ENCODE results near the gene TMC8. TPM values are rescaled to one million over a fixed set of nuclear protein-coding genes. Genes with fewer than 3 reads are reported as not detected.

Gene TMC8
- total and polyA plus RNA-seq, 8 donors, result 1.6 to 19.8 (median 4.3) TPM

DNA sequence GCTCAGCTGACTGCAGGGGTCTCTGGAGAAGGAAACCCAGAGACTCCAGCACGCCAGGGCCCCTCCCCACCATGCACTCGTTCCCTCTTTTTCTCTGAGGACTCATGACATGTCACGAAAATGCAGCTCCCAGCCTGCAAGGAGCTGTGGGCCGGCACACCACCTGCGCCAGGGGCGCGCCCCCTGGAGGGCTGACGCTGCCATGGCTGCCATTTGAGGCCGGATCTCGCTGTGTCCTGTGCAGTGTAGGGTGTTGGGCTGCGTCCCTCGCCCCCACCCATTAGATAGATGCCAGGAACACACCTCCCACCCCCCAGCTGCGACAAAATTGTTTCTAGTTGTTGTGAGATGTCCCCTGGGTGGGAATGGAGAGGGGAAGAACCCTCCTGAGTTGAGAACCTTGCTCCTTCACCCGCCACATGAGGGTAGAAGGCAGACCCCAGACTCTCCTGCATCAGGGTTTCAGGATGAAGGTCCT lies 46.0 kb downstream of the TMC8 start:
- DNase-seq, result peak; percentile 84 to 90
- peaks cover 70 to 89% (median 81%) of the 10 kb centered on the region in 4 donors for H3K4me1 ChIP-seq
- peak in 2 of 3 donors; percentile 13 to 65 for TF ChIP-seq POLR2AphosphoS5 (IDR thresholded peaks at IDR 0.05)
- TF ChIP-seq CTCF (IDR thresholded peaks at IDR 0.05), result peak in 5 of 7 experiments; percentile 58 to 94 (median 85)
- no peak for TF ChIP-seq EP300 (IDR thresholded peaks at IDR 0.05)
- no peak for TF ChIP-seq POLR2A (IDR thresholded peaks at IDR 0.05)
- H3K36me3 ChIP-seq, result peaks cover 0 to 13% (median 9%) of the 10 kb centered on the region in 4 donors
- H3K27ac ChIP-seq, result peak overlapping the region in 4 of 5 donors; percentile 9 to 97 (median 90)
- no peaks in the 10 kb centered on the region for H3K9me3 ChIP-seq
- intact Hi-C loops (cut with DNase I; ENCODE audit: low total_unique reads), result loop anchor here (5.0 kb wide), 1 partner anchor 64 kb away; no protein-coding TSS in a partner anchor
- no peaks in the 10 kb centered on the region for H3K27me3 ChIP-seq
- 18 to 24% (median 23%) methylated on average over 14 of the region's 14 CpGs for WGBS, 5 donors
- H3K4me3 ChIP-seq, result no peak overlapping the region

DNA sequence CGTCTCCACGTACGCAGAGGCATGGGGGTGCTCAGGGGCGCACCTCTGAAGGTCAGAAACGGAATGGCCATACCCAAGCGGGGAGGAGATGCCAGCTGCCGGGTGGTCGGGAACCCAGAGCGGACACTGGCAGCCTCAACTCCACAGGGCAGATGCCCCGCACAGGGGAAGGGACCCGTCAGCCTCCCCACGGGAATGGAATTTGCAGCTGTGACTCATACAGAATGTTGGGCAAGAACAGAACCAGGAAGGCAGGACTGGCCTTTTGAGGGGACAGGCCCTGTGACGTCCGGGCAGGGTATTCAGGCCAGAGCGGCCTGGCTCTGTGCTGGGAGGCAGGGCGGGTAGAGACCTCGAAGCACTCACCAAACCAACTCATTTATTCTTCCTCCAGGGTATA lies 48.8 kb downstream of the TMC8 start:
- Histone ChIP-seq H3K9me3 (no peaks in the 10 kb centered on the region), H3K4me3 (no peak overlapping the region), H3K36me3 (no peaks in the 10 kb centered on the region), H3K4me1 (peaks cover 50 to 79% (median 64%) of the 10 kb centered on the region in 4 donors), H3K27me3 (no peaks in the 10 kb centered on the region), H3K27ac (peak overlapping the region; percentile 29 to 97 (median 84))
- DNase-seq, result peak in 1 of 2 donors; percentile 68
- TF ChIP-seq EP300 (IDR thresholded peaks at IDR 0.05) (peak; percentile 82), POLR2AphosphoS5 (IDR thresholded peaks at IDR 0.05) (peak; percentile 77 to 85 (median 80)), CTCF (IDR thresholded peaks at IDR 0.05) (no peak)
- WGBS, 5 donors, result 73 to 90% (median 83%) methylated on average over 15 to 17 of the region's 17 CpGs
- intact Hi-C loops (cut with DNase I; ENCODE audit: low total_unique reads), result loop anchor here (5.0 kb wide), 1 partner anchor 67 kb away; no protein-coding TSS in a partner anchor

DNA sequence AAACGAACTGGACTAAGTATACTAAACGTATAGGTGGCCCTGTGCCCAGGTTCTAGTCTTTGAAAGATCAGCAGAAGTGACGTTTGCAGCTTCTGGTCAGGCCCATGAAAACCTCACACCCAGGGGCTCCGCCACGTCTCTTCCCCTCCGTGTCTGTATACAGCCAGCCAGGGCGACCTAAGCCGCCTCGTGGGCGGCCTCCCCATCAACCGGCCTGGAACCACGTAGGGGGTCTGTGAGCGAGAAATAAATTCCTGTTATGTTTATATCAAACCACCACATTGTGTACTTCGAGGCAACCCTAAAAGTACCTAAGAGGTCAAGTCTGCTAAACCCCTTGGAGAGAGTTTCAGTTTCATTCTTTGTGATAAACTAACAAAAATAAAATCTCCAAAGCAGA lies 49.5 kb downstream of the TMC8 start:
- peaks cover 50 to 79% (median 64%) of the 10 kb centered on the region in 4 donors for H3K4me1 ChIP-seq
- H3K27me3 ChIP-seq, result no peaks in the 10 kb centered on the region
- no peaks in the 10 kb centered on the region for H3K9me3 ChIP-seq
- 37 to 49% (median 44%) methylated on average over 14 of the region's 14 CpGs for WGBS, 5 donors
- TF ChIP-seq CTCF (IDR thresholded peaks at IDR 0.05), result no peak
- no peak for TF ChIP-seq POLR2A (IDR thresholded peaks at IDR 0.05)
- TF ChIP-seq POLR2AphosphoS5 (IDR thresholded peaks at IDR 0.05), result no peak
- TF ChIP-seq EP300 (IDR thresholded peaks at IDR 0.05), result no peak
- H3K4me3 ChIP-seq, result no peak overlapping the region
- no peaks in the 10 kb centered on the region for H3K36me3 ChIP-seq
- intact Hi-C loops (cut with DNase I; ENCODE audit: low total_unique reads), result no loop called here
- H3K27ac ChIP-seq, result peak overlapping the region; percentile 34 to 97 (median 84)
- DNase-seq, result peak in 1 of 2 donors; percentile 60

DNA sequence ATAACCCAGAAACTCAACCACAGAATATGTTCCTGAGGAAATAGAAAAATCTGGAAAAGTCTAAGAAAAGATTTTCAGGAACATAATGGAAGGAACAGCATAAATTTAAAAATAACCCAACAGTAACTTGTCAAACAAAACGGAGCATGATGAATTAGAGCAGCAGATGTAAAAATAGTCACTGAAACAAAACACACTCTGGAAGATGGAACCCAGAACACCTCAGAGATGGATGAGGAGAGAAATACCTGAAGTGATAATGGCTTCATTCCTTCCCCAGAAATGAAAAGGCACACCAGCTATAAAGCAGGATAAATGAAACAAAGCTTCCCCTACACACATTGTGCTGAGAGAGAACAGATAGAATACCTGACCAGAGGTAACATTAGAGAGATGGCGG lies 49.9 kb downstream of the TMC8 start:
- TF ChIP-seq EP300 (IDR thresholded peaks at IDR 0.05) (no peak), POLR2AphosphoS5 (IDR thresholded peaks at IDR 0.05) (peak in 2 of 3 donors; percentile 24 to 61), POLR2A (IDR thresholded peaks at IDR 0.05) (no peak), CTCF (IDR thresholded peaks at IDR 0.05) (no peak)
- Histone ChIP-seq H3K27me3 (no peaks in the 10 kb centered on the region), H3K36me3 (no peaks in the 10 kb centered on the region), H3K4me3 (no peak overlapping the region), H3K27ac (peak overlapping the region in 4 of 5 donors; percentile 82 to 97 (median 84)), H3K4me1 (peaks cover 50 to 79% (median 64%) of the 10 kb centered on the region in 4 donors), H3K9me3 (no peaks in the 10 kb centered on the region)
- intact Hi-C loops (cut with DNase I; ENCODE audit: low total_unique reads), result no loop called here
- 62 to 81% (median 76%) methylated on average over 2 of the region's 2 CpGs for WGBS, 5 donors
- no peak for DNase-seq

All from stomach (tissue), 9 donors.